ENCODE data around the gene PRICKLE1.

Gene PRICKLE1

GRCh38 chr12:42587601-42588523 lies 1.7 kb downstream of the PRICKLE1 start:
- Histone ChIP-seq H3K4me1 (ENCODE audit: control insufficient read depth, insufficient read depth, low read length) (peaks cover 46% of the 10 kb centered on the region), H3K4me2 (ENCODE audit: low read length) (peak overlapping the region; percentile 96), H3K4me3 (ENCODE audit: low read length) (peak overlapping the region; percentile 93), H3K27me3 (ENCODE audit: control insufficient read depth, insufficient read depth, low read length) (peaks cover 5% of the 10 kb centered on the region), H3K9me3 (replicated peaks; ENCODE audit: low read length) (no peaks in the 10 kb centered on the region), H3K36me3 (ENCODE audit: insufficient read depth, low read length) (no peaks in the 10 kb centered on the region), H3K9ac (ENCODE audit: low read depth, low read length) (peak overlapping the region; percentile 85)

- H3K4me3 ChIP-seq (ENCODE audit: low read length): no peak overlapping the region
- no peaks in the 10 kb centered on the region for H3K9me3 ChIP-seq (replicated peaks; ENCODE audit: low read length)
- H3K27me3 ChIP-seq (ENCODE audit: control insufficient read depth, insufficient read depth, low read length): no peaks in the 10 kb centered on the region
- H3K4me2 ChIP-seq (ENCODE audit: low read length): no peak overlapping the region
- no peaks in the 10 kb centered on the region for H3K36me3 ChIP-seq (ENCODE audit: insufficient read depth, low read length)
- H3K9ac ChIP-seq (ENCODE audit: low read depth, low read length): no peak overlapping the region
- peaks cover 46% of the 10 kb centered on the region for H3K4me1 ChIP-seq (ENCODE audit: control insufficient read depth, insufficient read depth, low read length)
Observed at GRCh38 chr12:42586268-42586667, 3.3 kb downstream of the PRICKLE1 start.

- Histone ChIP-seq H3K9me3 (replicated peaks; ENCODE audit: low read length) (no peaks in the 10 kb centered on the region), H3K4me2 (ENCODE audit: low read length) (no peak overlapping the region), H3K9ac (ENCODE audit: low read depth, low read length) (no peak overlapping the region), H3K27me3 (ENCODE audit: control insufficient read depth, insufficient read depth, low read length) (no peaks in the 10 kb centered on the region), H3K4me1 (ENCODE audit: control insufficient read depth, insufficient read depth, low read length) (peaks cover 46% of the 10 kb centered on the region), H3K4me3 (ENCODE audit: low read length) (no peak overlapping the region), H3K36me3 (ENCODE audit: insufficient read depth, low read length) (no peaks in the 10 kb centered on the region)
Observed at GRCh38 chr12:42585841-42586216, 3.7 kb downstream of the PRICKLE1 start.

GRCh38 chr12:42585154-42585840 lies 4.2 kb downstream of the PRICKLE1 start:
- H3K4me2 ChIP-seq (ENCODE audit: low read length): peak overlapping the region; percentile 47
- H3K4me1 ChIP-seq (ENCODE audit: control insufficient read depth, insufficient read depth, low read length): peaks cover 40% of the 10 kb centered on the region
- no peak overlapping the region for H3K4me3 ChIP-seq (ENCODE audit: low read length)
- H3K9ac ChIP-seq (ENCODE audit: low read depth, low read length): peak overlapping the region; percentile 3
- H3K27me3 ChIP-seq (ENCODE audit: control insufficient read depth, insufficient read depth, low read length): no peaks in the 10 kb centered on the region
- no peaks in the 10 kb centered on the region for H3K36me3 ChIP-seq (ENCODE audit: insufficient read depth, low read length)
- no peaks in the 10 kb centered on the region for H3K9me3 ChIP-seq (replicated peaks; ENCODE audit: low read length)

- H3K27me3 ChIP-seq (ENCODE audit: control insufficient read depth, insufficient read depth, low read length): no peaks in the 10 kb centered on the region
Observed at GRCh38 chr12:42584651-42585111, 4.9 kb downstream of the PRICKLE1 start.

GRCh38 chr12:42583016-42583415 lies 6.5 kb downstream of the PRICKLE1 start:
- peaks cover 36% of the 10 kb centered on the region for H3K4me1 ChIP-seq (ENCODE audit: control insufficient read depth, insufficient read depth, low read length)
- no peak overlapping the region for H3K4me3 ChIP-seq (ENCODE audit: low read length)
- H3K9ac ChIP-seq (ENCODE audit: low read depth, low read length): no peak overlapping the region
- H3K4me2 ChIP-seq (ENCODE audit: low read length): no peak overlapping the region
- no peaks in the 10 kb centered on the region for H3K9me3 ChIP-seq (replicated peaks; ENCODE audit: low read length)
- H3K27me3 ChIP-seq (ENCODE audit: control insufficient read depth, insufficient read depth, low read length): no peaks in the 10 kb centered on the region
- H3K36me3 ChIP-seq (ENCODE audit: insufficient read depth, low read length): no peaks in the 10 kb centered on the region

More at GRCh38 chr12:42584651-42585111, 4.9 kb downstream of the PRICKLE1 start:
- Histone ChIP-seq H3K4me1 (ENCODE audit: control insufficient read depth, insufficient read depth, low read length) (peaks cover 37% of the 10 kb centered on the region), H3K36me3 (ENCODE audit: insufficient read depth, low read length) (no peaks in the 10 kb centered on the region), H3K4me2 (ENCODE audit: low read length) (peak overlapping the region; percentile 47), H3K9me3 (replicated peaks; ENCODE audit: low read length) (no peaks in the 10 kb centered on the region), H3K9ac (ENCODE audit: low read depth, low read length) (peak overlapping the region; percentile 3), H3K4me3 (ENCODE audit: low read length) (peak overlapping the region; percentile 47)

- H3K9me3 ChIP-seq (replicated peaks; ENCODE audit: low read length): no peaks in the 10 kb centered on the region
- no peak overlapping the region for H3K4me3 ChIP-seq (ENCODE audit: low read length)
- no peaks in the 10 kb centered on the region for H3K27me3 ChIP-seq (ENCODE audit: control insufficient read depth, insufficient read depth, low read length)
- H3K36me3 ChIP-seq (ENCODE audit: insufficient read depth, low read length): no peaks in the 10 kb centered on the region
- H3K9ac ChIP-seq (ENCODE audit: low read depth, low read length): no peak overlapping the region
- no peak overlapping the region for H3K4me2 ChIP-seq (ENCODE audit: low read length)
- peaks cover 31% of the 10 kb centered on the region for H3K4me1 ChIP-seq (ENCODE audit: control insufficient read depth, insufficient read depth, low read length)
Observed at GRCh38 chr12:42582498-42582897, 7.0 kb downstream of the PRICKLE1 start.

GRCh38 chr12:42582050-42582449 lies 7.5 kb downstream of the PRICKLE1 start:
- H3K4me3 ChIP-seq (ENCODE audit: low read length): no peak overlapping the region
- H3K4me1 ChIP-seq (ENCODE audit: control insufficient read depth, insufficient read depth, low read length): peaks cover 27% of the 10 kb centered on the region
- H3K27me3 ChIP-seq (ENCODE audit: control insufficient read depth, insufficient read depth, low read length): no peaks in the 10 kb centered on the region

GRCh38 chr12:42576374-42576773 lies 13.2 kb downstream of the PRICKLE1 start:
- H3K9me3 ChIP-seq (replicated peaks; ENCODE audit: low read length): no peaks in the 10 kb centered on the region

More at GRCh38 chr12:42582050-42582449, 7.5 kb downstream of the PRICKLE1 start:
- no peak overlapping the region for H3K9ac ChIP-seq (ENCODE audit: low read depth, low read length)
- no peaks in the 10 kb centered on the region for H3K36me3 ChIP-seq (ENCODE audit: insufficient read depth, low read length)
- H3K9me3 ChIP-seq (replicated peaks; ENCODE audit: low read length): no peaks in the 10 kb centered on the region
- H3K4me2 ChIP-seq (ENCODE audit: low read length): no peak overlapping the region

GRCh38 chr12:42575717-42576116 lies 13.8 kb downstream of the PRICKLE1 start:
- Histone ChIP-seq H3K9ac (ENCODE audit: low read depth, low read length) (no peak overlapping the region), H3K4me3 (ENCODE audit: low read length) (no peak overlapping the region), H3K4me2 (ENCODE audit: low read length) (no peak overlapping the region), H3K27me3 (ENCODE audit: control insufficient read depth, insufficient read depth, low read length) (no peaks in the 10 kb centered on the region), H3K9me3 (replicated peaks; ENCODE audit: low read length) (no peaks in the 10 kb centered on the region), H3K4me1 (ENCODE audit: control insufficient read depth, insufficient read depth, low read length) (no peaks in the 10 kb centered on the region), H3K36me3 (ENCODE audit: insufficient read depth, low read length) (no peaks in the 10 kb centered on the region)

More at GRCh38 chr12:42576374-42576773, 13.2 kb downstream of the PRICKLE1 start:
- Histone ChIP-seq H3K36me3 (ENCODE audit: insufficient read depth, low read length) (no peaks in the 10 kb centered on the region), H3K4me1 (ENCODE audit: control insufficient read depth, insufficient read depth, low read length) (no peaks in the 10 kb centered on the region), H3K4me2 (ENCODE audit: low read length) (no peak overlapping the region), H3K9ac (ENCODE audit: low read depth, low read length) (no peak overlapping the region), H3K27me3 (ENCODE audit: control insufficient read depth, insufficient read depth, low read length) (no peaks in the 10 kb centered on the region), H3K4me3 (ENCODE audit: low read length) (no peak overlapping the region)

GRCh38 chr12:42574851-42575266 lies 14.7 kb downstream of the PRICKLE1 start:
- H3K9ac ChIP-seq (ENCODE audit: low read depth, low read length): no peak overlapping the region
- H3K36me3 ChIP-seq (ENCODE audit: insufficient read depth, low read length): no peaks in the 10 kb centered on the region
- H3K9me3 ChIP-seq (replicated peaks; ENCODE audit: low read length): no peaks in the 10 kb centered on the region
- no peaks in the 10 kb centered on the region for H3K4me1 ChIP-seq (ENCODE audit: control insufficient read depth, insufficient read depth, low read length)
- H3K4me2 ChIP-seq (ENCODE audit: low read length): no peak overlapping the region
- H3K27me3 ChIP-seq (ENCODE audit: control insufficient read depth, insufficient read depth, low read length): no peaks in the 10 kb centered on the region
- H3K4me3 ChIP-seq (ENCODE audit: low read length): no peak overlapping the region

Measured in skeletal muscle satellite cell (primary cell).